ENCODE results near the gene CLTC. TPM values are rescaled to one million over a fixed set of nuclear protein-coding genes. Genes with fewer than 3 reads are reported as not detected.

Gene CLTC
- total RNA-seq, 1 experiment from 2014 or later = 240 TPM

DNA sequence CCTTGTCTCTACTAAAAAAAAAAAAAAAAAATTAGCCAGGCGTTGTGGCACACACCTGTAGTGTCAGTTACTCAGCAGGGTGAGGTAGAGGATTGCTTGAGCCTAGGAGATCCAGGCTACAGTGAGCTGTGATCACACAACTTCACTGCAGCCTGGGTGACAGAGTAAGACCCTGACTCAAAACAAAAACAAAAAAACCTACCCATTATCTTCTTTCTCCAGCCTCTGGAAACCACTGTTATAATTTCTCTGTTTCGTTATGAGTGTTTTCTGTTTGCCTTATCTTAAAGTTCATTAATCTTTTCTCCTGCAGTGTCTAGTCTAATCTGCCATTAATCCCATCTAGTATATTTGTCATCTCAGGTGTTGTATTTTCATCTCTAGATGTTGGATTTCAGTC, 18.6 kb upstream of the CLTC start:
- POLR2A ChIA-PET = no interaction called here
- CTCF ChIA-PET = interaction anchor here (0.6 to 0.7 kb wide), 2 partner anchors 74 to 961 kb away, joined by 4 to 6 read pairs; no protein-coding TSS in a partner anchor
- intact Hi-C loops (cut with micrococcal nuclease) = no loop called here
- BruUV-seq (replicated peaks) = no TSS peak
- no peaks in the 10 kb centered on the region for H3K27me3 Mint-ChIP-seq (ENCODE audit: insufficient read depth, unreplicated experiment)
- H3K27ac Mint-ChIP-seq (ENCODE audit: low read depth, unreplicated experiment) = no peak overlapping the region
- no peak overlapping the region for H3K4me3 Mint-ChIP-seq (ENCODE audit: unreplicated experiment)
- no peaks in the 10 kb centered on the region for H3K9me3 Mint-ChIP-seq (ENCODE audit: unreplicated experiment)
- no peak for DNase-seq (ENCODE audit: unreplicated experiment)
- H3K36me3 Mint-ChIP-seq (ENCODE audit: insufficient read depth, unreplicated experiment) = peaks cover 48% of the 10 kb centered on the region
- TF ChIP-seq, protein P1, sequence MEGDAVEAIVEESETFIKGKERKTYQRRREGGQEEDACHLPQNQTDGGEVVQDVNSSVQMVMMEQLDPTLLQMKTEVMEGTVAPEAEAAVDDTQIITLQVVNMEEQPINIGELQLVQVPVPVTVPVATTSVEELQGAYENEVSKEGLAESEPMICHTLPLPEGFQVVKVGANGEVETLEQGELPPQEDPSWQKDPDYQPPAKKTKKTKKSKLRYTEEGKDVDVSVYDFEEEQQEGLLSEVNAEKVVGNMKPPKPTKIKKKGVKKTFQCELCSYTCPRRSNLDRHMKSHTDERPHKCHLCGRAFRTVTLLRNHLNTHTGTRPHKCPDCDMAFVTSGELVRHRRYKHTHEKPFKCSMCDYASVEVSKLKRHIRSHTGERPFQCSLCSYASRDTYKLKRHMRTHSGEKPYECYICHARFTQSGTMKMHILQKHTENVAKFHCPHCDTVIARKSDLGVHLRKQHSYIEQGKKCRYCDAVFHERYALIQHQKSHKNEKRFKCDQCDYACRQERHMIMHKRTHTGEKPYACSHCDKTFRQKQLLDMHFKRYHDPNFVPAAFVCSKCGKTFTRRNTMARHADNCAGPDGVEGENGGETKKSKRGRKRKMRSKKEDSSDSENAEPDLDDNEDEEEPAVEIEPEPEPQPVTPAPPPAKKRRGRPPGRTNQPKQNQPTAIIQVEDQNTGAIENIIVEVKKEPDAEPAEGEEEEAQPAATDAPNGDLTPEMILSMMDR (IDR thresholded peaks at IDR 0.05; ENCODE audit: unreplicated experiment) = no peak
- no peaks in the 10 kb centered on the region for H3K4me1 Mint-ChIP-seq (ENCODE audit: insufficient read depth, unreplicated experiment)

DNA sequence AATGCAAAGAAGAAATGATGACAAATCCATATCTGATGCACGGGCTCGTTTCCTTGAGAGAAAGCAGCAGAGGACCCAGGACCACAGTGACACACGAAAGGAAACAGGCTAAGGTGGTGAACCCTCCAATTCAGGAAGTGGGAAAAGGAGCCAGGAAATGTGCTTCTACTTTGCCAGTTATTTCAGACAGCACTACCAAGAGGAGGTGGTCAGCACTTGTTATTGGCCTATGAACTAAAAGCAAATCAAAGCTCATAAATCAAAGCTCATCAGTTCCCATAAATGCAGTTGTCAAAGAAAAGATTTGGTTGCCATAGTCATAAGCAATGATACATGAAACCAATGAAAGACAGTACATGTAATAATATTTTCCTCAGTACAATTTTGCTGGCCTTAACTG, 12.6 kb upstream of the CLTC start:
- Mint-ChIP-seq H3K4me1 (ENCODE audit: insufficient read depth, unreplicated experiment) (no peaks in the 10 kb centered on the region), H3K27me3 (ENCODE audit: insufficient read depth, unreplicated experiment) (no peaks in the 10 kb centered on the region), H3K9me3 (ENCODE audit: unreplicated experiment) (no peaks in the 10 kb centered on the region), H3K4me3 (ENCODE audit: unreplicated experiment) (no peak overlapping the region), H3K27ac (ENCODE audit: low read depth, unreplicated experiment) (no peak overlapping the region), H3K36me3 (ENCODE audit: insufficient read depth, unreplicated experiment) (peaks cover 57% of the 10 kb centered on the region)
- ChIA-PET CTCF (interaction anchor here (0.9 kb wide), 1 partner anchor 12 kb away, joined by 3 read pairs; no protein-coding TSS in a partner anchor), POLR2A (interaction anchor here (3.9 kb wide), 1 partner anchor 12 kb away, joined by 28 read pairs; the partner anchor contains the start of gene CLTC)
- no peak for DNase-seq (ENCODE audit: unreplicated experiment)
- TF ChIP-seq, protein P1 (IDR thresholded peaks at IDR 0.05; ENCODE audit: unreplicated experiment) = no peak
- intact Hi-C loops (cut with micrococcal nuclease) = no loop called here
- BruUV-seq (replicated peaks) = no TSS peak

DNA sequence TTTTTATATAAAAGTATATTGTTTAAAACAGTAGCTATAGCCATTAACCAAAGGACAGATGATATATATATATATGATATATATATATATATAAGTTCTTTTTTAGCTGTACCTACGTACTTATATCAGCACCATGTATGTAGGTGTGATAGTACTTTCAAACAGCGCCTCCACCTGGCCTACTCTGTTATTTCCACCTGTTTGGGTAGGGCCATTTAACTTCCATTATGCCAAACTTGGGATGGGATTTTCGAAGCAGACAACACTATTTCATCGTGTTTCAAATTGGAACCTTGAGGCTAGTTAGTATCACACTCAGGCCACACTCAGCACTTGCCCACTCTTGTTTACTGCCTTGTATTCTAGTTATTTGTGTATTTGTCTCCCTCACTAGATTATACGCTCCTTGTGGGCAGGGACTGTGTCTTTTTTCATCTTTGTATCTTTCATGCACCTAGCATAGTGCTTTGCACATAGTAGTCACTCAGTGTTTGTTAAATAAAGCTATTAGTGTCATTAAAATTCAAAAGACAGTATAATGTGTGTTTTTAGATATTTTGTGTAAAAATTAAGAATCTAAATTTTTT, 11.8 kb upstream of the CLTC start:
- no TSS peak for BruUV-seq (replicated peaks)

DNA sequence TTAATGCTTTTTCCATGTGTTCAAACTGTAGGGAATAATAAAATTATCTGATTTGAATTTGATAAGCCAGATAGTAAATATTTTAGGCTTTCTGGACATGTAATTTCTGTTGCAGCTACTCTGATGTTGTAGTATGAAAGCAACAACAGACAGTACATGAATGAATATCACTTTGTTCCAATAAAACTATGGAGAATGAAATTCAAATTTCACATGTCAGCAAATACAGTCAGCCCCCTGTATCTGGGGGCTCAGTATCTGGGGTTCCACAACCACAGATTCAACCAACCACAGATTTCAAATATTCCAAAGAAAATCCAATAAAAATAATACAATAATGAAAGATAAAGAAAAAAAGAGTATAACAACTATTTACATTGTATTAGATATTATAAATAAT, 8.2 kb upstream of the CLTC start:
- ChIA-PET POLR2A (interaction anchor here (0.6 to 1.5 kb wide), 2 partner anchors 8 to 45 kb away, joined by 3 to 8 read pairs; partner anchors contain the start of gene CLTC), CTCF (interaction anchor here (1.0 kb wide), 1 partner anchor 10 kb away, joined by 3 read pairs; no protein-coding TSS in a partner anchor)
- no peak overlapping the region for H3K27ac Mint-ChIP-seq (ENCODE audit: low read depth, unreplicated experiment)
- peaks cover 37% of the 10 kb centered on the region for H3K36me3 Mint-ChIP-seq (ENCODE audit: insufficient read depth, unreplicated experiment)
- H3K4me3 Mint-ChIP-seq (ENCODE audit: unreplicated experiment) = no peak overlapping the region
- H3K27me3 Mint-ChIP-seq (ENCODE audit: insufficient read depth, unreplicated experiment) = no peaks in the 10 kb centered on the region
- DNase-seq (ENCODE audit: unreplicated experiment) = no peak
- no peaks in the 10 kb centered on the region for H3K9me3 Mint-ChIP-seq (ENCODE audit: unreplicated experiment)
- BruUV-seq (replicated peaks) = no TSS peak
- intact Hi-C loops (cut with micrococcal nuclease) = no loop called here
- TF ChIP-seq, protein P1 (IDR thresholded peaks at IDR 0.05; ENCODE audit: unreplicated experiment) = no peak
- H3K4me1 Mint-ChIP-seq (ENCODE audit: insufficient read depth, unreplicated experiment) = no peaks in the 10 kb centered on the region

More for the DNA sequence above, 11.8 kb upstream of the CLTC start:
- H3K27ac Mint-ChIP-seq (ENCODE audit: low read depth, unreplicated experiment) = no peak overlapping the region
- intact Hi-C loops (cut with micrococcal nuclease) = no loop called here
- H3K27me3 Mint-ChIP-seq (ENCODE audit: insufficient read depth, unreplicated experiment) = no peaks in the 10 kb centered on the region
- peaks cover 49% of the 10 kb centered on the region for H3K36me3 Mint-ChIP-seq (ENCODE audit: insufficient read depth, unreplicated experiment)
- H3K4me3 Mint-ChIP-seq (ENCODE audit: unreplicated experiment) = no peak overlapping the region
- ChIA-PET CTCF (interaction anchor here (0.9 kb wide), 1 partner anchor 11 kb away, joined by 3 read pairs; no protein-coding TSS in a partner anchor), POLR2A (interaction anchor here (3.9 kb wide), 1 partner anchor 11 kb away, joined by 28 read pairs; the partner anchor contains the start of gene CLTC)
- TF ChIP-seq, protein P1 (IDR thresholded peaks at IDR 0.05; ENCODE audit: unreplicated experiment) = peak; percentile 19
- peak; percentile 16 for DNase-seq (ENCODE audit: unreplicated experiment)
- H3K4me1 Mint-ChIP-seq (ENCODE audit: insufficient read depth, unreplicated experiment) = no peaks in the 10 kb centered on the region
- no peaks in the 10 kb centered on the region for H3K9me3 Mint-ChIP-seq (ENCODE audit: unreplicated experiment)
